ENCODE data around the gene CPM.
"Not testable (repeated sequence)": the region's sequence is repeated elsewhere in the genome, so short reads cannot be mapped to it uniquely, and the experiment has no call there.

Gene CPM

DNA sequence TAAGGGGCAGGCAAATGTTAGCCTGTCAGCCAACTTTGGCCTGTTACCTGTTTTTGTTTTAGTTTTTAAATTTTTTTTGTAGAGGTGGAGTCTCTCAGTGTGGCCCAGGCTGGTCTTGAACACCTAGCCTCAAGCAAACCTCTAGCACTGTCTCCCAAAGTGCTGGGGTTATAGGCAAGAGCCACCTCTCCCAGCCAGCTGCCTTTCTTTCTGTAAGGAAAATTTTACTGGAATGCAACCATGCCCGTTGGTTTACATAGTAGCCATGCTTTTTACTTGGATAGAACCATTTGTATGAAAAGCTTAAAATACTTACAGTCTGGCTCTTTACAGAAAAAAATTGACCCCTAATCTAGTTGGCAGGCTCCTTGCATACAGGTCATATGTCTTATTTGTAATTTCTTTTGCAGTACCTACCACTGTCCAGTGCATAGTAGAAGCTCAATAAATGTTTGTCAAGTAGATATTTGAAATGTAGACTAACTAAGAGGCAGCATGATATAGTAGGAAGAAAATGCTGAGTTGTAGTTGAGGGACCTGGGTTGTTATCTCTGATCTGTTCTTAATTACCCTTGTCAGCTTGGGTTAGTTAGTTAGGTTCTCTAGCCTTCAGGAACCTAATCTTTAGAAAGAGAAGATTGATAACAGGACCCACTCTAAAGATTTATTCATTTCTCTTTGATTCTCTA lies 120.3 kb downstream of the CPM start:
- ATAC-seq, result no peak
- TF ChIP-seq, protein P1, sequence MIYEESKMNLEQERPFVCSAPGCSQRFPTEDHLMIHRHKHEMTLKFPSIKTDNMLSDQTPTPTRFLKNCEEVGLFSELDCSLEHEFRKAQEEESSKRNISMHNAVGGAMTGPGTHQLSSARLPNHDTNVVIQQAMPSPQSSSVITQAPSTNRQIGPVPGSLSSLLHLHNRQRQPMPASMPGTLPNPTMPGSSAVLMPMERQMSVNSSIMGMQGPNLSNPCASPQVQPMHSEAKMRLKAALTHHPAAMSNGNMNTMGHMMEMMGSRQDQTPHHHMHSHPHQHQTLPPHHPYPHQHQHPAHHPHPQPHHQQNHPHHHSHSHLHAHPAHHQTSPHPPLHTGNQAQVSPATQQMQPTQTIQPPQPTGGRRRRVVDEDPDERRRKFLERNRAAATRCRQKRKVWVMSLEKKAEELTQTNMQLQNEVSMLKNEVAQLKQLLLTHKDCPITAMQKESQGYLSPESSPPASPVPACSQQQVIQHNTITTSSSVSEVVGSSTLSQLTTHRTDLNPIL (CRISPR knock-in tag; IDR thresholded peaks at IDR 0.05; ENCODE audit: low read depth), result no peak
- TF ChIP-seq ISL1 (CRISPR knock-in tag; IDR thresholded peaks at IDR 0.05) (no peak), ZC3H10 (CRISPR knock-in tag; IDR thresholded peaks at IDR 0.05) (no peak), TCF4 (CRISPR knock-in tag; IDR thresholded peaks at IDR 0.05; ENCODE audit: borderline replicate concordance) (no peak), PPARA (CRISPR knock-in tag; IDR thresholded peaks at IDR 0.05; ENCODE audit: borderline replicate concordance) (no peak), ZNF8 (CRISPR knock-in tag; IDR thresholded peaks at IDR 0.05) (no peak)
- TF ChIP-seq, protein P2, sequence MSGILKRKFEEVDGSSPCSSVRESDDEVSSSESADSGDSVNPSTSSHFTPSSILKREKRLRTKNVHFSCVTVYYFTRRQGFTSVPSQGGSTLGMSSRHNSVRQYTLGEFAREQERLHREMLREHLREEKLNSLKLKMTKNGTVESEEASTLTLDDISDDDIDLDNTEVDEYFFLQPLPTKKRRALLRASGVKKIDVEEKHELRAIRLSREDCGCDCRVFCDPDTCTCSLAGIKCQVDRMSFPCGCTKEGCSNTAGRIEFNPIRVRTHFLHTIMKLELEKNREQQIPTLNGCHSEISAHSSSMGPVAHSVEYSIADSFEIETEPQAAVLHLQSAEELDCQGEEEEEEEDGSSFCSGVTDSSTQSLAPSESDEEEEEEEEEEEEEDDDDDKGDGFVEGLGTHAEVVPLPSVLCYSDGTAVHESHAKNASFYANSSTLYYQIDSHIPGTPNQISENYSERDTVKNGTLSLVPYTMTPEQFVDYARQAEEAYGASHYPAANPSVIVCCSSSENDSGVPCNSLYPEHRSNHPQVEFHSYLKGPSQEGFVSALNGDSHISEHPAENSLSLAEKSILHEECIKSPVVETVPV (CRISPR knock-in tag; IDR thresholded peaks at IDR 0.05), result no peak

DNA sequence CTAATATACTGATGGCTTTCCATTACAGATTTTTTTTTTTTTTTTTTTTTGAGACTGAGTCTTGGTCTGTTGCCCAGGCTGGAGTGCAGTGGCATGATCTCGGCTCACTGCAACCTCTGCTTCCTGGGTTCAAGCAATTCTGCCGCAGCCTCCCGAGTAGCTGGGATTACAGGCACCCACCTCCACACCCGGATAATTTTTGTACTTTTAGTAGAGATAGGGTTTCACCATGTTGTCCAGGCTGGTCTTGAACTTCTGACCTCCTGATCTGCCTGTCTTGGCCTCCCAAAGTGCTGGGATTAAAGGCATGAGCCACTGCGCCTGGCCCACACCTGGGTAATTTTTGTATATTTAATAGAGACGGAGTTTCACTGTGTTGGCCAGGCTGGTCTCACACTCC lies 121.4 kb downstream of the CPM start:
- not testable (repeated sequence) for ATAC-seq

DNA sequence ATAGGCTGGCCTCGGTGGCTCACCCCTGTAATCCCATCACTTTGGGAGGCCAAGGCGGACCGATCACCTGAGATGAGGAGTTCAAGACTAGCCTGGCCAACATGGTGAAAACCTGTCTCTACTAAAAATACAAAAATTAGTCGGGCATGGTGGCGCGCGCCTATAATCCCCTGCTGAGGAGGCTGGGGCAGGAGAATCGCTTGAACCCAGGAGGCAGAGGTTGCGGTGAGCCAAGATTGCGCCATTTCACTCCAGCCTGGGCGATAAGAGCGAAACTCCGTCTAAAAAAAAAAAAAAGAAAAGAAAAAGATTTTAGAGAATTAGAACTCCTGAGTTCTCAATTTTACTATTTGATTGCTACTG lies 123.0 kb downstream of the CPM start:
- not testable (repeated sequence) for ATAC-seq

DNA sequence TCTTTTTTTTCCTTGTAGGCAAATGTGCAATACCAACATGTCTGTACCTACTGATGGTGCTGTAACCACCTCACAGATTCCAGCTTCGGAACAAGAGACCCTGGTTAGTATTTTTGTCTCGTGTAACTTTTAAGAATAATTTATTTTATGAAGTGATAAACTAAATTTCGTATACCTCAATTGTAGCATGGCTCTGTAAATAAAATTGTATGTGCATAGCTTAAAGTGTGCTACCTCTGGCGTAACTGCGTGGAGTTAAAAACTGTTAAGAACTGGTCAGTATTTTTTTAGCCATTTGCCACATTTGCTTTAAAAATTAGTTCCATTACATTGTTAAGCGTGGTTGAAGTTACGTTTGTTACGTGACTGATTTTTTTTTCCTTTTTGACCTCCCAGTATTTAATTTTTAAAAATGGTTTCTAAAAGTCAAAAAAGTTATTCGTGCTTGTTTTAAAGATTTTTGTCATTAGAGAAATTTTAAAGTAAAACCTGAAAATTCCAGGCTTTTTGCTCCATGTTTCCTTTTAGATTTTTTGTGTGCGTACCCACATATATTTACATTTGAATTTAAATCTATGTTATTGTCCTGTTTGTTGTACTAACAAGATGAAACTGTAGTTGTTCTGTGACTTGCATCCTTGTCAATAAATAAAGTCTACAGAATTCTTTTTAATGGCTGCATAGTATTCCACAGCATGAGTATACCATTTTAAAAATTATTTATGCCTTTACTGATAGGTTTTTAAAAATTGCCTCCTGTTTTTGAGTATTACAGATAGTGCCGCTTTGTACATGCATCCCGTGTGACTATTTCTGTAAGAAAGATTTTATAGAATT lies 123.6 kb downstream of the CPM start:
- TF ChIP-seq GLIS3 (CRISPR knock-in tag; IDR thresholded peaks at IDR 0.05), result no peak
- TF ChIP-seq, protein P3, sequence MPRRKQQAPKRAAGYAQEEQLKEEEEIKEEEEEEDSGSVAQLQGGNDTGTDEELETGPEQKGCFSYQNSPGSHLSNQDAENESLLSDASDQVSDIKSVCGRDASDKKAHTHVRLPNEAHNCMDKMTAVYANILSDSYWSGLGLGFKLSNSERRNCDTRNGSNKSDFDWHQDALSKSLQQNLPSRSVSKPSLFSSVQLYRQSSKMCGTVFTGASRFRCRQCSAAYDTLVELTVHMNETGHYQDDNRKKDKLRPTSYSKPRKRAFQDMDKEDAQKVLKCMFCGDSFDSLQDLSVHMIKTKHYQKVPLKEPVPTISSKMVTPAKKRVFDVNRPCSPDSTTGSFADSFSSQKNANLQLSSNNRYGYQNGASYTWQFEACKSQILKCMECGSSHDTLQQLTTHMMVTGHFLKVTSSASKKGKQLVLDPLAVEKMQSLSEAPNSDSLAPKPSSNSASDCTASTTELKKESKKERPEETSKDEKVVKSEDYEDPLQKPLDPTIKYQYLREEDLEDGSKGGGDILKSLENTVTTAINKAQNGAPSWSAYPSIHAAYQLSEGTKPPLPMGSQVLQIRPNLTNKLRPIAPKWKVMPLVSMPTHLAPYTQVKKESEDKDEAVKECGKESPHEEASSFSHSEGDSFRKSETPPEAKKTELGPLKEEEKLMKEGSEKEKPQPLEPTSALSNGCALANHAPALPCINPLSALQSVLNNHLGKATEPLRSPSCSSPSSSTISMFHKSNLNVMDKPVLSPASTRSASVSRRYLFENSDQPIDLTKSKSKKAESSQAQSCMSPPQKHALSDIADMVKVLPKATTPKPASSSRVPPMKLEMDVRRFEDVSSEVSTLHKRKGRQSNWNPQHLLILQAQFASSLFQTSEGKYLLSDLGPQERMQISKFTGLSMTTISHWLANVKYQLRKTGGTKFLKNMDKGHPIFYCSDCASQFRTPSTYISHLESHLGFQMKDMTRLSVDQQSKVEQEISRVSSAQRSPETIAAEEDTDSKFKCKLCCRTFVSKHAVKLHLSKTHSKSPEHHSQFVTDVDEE (CRISPR knock-in tag; IDR thresholded peaks at IDR 0.05), result no peak
- TF ChIP-seq ZFP3 (CRISPR knock-in tag; IDR thresholded peaks at IDR 0.05), result no peak
- 0 out of 2 replicates have a peak, but pooled peaks have one; percentile 4 for TF ChIP-seq TOX (CRISPR knock-in tag; IDR thresholded peaks at IDR 0.05; ENCODE audit: borderline replicate concordance)
- TF ChIP-seq ZNF70 (CRISPR knock-in tag; IDR thresholded peaks at IDR 0.05), result no peak
- TF ChIP-seq BACH2 (CRISPR knock-in tag; IDR thresholded peaks at IDR 0.05; ENCODE audit: borderline replicate concordance), result no peak
- peak; percentile 3 for ATAC-seq

DNA sequence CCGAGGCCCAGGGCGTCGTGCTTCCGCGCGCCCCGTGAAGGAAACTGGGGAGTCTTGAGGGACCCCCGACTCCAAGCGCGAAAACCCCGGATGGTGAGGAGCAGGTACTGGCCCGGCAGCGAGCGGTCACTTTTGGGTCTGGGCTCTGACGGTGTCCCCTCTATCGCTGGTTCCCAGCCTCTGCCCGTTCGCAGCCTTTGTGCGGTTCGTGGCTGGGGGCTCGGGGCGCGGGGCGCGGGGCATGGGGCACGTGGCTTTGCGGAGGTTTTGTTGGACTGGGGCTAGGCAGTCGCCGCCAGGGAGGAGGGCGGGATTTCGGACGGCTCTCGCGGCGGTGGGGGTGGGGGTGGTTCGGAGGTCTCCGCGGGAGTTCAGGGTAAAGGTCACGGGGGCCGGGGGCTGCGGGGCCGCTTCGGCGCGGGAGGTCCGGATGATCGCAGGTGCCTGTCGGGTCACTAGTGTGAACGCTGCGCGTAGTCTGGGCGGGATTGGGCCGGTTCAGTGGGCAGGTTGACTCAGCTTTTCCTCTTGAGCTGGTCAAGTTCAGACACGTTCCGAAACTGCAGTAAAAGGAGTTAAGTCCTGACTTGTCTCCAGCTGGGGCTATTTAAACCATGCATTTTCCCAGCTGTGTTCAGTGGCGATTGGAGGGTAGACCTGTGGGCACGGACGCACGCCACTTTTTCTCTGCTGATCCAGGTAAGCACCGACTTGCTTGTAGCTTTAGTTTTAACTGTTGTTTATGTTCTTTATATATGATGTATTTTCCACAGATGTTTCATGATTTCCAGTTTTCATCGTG lies 124.4 kb downstream of the CPM start:
- peak; percentile 86 for ATAC-seq
- TF ChIP-seq BACH2 (CRISPR knock-in tag; IDR thresholded peaks at IDR 0.05; ENCODE audit: borderline replicate concordance), result no peak
- TF ChIP-seq, protein P1 (CRISPR knock-in tag; IDR thresholded peaks at IDR 0.05; ENCODE audit: low read depth), result no peak
- no peak for TF ChIP-seq SNAI2 (CRISPR knock-in tag; IDR thresholded peaks at IDR 0.05)
- TF ChIP-seq POU6F1 (CRISPR knock-in tag; IDR thresholded peaks at IDR 0.05; ENCODE audit: borderline replicate concordance, low read depth), result no peak
- TF ChIP-seq, protein P3 (CRISPR knock-in tag; IDR thresholded peaks at IDR 0.05), result 0 out of 2 replicates have a peak, but pooled peaks have one; percentile 0
- TF ChIP-seq, protein P2 (CRISPR knock-in tag; IDR thresholded peaks at IDR 0.05), result no peak
- no peak for TF ChIP-seq GLIS3 (CRISPR knock-in tag; IDR thresholded peaks at IDR 0.05)
- TF ChIP-seq OSR1 (CRISPR knock-in tag; IDR thresholded peaks at IDR 0.05), result no peak
- TF ChIP-seq PPARA (CRISPR knock-in tag; IDR thresholded peaks at IDR 0.05; ENCODE audit: borderline replicate concordance), result no peak
- no peak for TF ChIP-seq ZC3H10 (CRISPR knock-in tag; IDR thresholded peaks at IDR 0.05)
- TF ChIP-seq ZFP30 (CRISPR knock-in tag; IDR thresholded peaks at IDR 0.05), result no peak
